ENCODE data around the gene REPIN1. TPM values are rescaled to one million over a fixed set of nuclear protein-coding genes. Genes with fewer than 3 reads are reported as not detected.

The REPIN1 gene
- polyA plus RNA-seq, 1 of the 3 experiments (the other 2 are of a cell fraction): 91.6 TPM

- TF ChIP-seq REST (IDR thresholded peaks at IDR 0.05; ENCODE audit: low read depth, low read length): no peak
- TF ChIP-seq MAX (IDR thresholded peaks at IDR 0.05; ENCODE audit: low read depth): no peak
- no peak for TF ChIP-seq NRF1 (IDR thresholded peaks at IDR 0.05; ENCODE audit: low read depth, low read length)
- no peak for TF ChIP-seq GATA2 (CRISPR knock-in tag; IDR thresholded peaks at IDR 0.05)
- no peak for TF ChIP-seq USF1 (IDR thresholded peaks at IDR 0.05; ENCODE audit: borderline replicate concordance, low read depth)
- no peak for TF ChIP-seq FOSL2 (IDR thresholded peaks at IDR 0.05; ENCODE audit: borderline replicate concordance, low read depth)
- no peak for TF ChIP-seq NFIC (IDR thresholded peaks at IDR 0.05; ENCODE audit: borderline replicate concordance)
These were observed 32.8 kb downstream of the REPIN1 start (continued) for GRCh38 chr7:150401424-150401790.

GRCh38 chr7:150401861-150402631 is 33.4 kb downstream of the REPIN1 start:
- no peaks in the 10 kb centered on the region for H3K27me3 ChIP-seq (ENCODE audit: insufficient read depth)
- no peaks in the 10 kb centered on the region for H3K79me2 ChIP-seq (ENCODE audit: insufficient read depth)
- POLR2A ChIA-PET: interaction anchor here (0.7 to 2.8 kb wide), 2 partner anchors 31 to 33 kb away, joined by 3 to 10 read pairs; partner anchors contain the start of gene REPIN1
- no peak overlapping the region for H3K4me2 ChIP-seq
- no peak overlapping the region for H2AFZ ChIP-seq (ENCODE audit: low read depth)
- CTCF ChIA-PET: interaction anchor here (0.6 to 1.8 kb wide), 5 partner anchors 10 to 588 kb away, joined by 3 to 7 read pairs (median 3); no protein-coding TSS in a partner anchor
- no peaks in the 10 kb centered on the region for H3K9me2 ChIP-seq
- 97% methylated on average over 7 of the region's 7 CpGs for WGBS (ENCODE audit: low lambda C conversion rate)
- peaks cover 0 to 14% of the 10 kb centered on the region in 2 experiments for H3K36me3 ChIP-seq (replicated peaks in 1 of 2; ENCODE audit: control insufficient read depth in 1 of 2, insufficient read depth in 2 of 2, low read length in 1 of 2)
- peaks cover 15 to 43% of the 10 kb centered on the region in 2 experiments for H3K4me1 ChIP-seq (ENCODE audit: control insufficient read depth in 1 of 2, insufficient read depth in 2 of 2, low read depth in 1 of 2, low read length in 1 of 2)
- no peak for TF ChIP-seq SIN3A (IDR thresholded peaks at IDR 0.05; ENCODE audit: borderline replicate concordance, low read depth, low read length)
- TF ChIP-seq PBX3 (IDR thresholded peaks at IDR 0.05): no peak
- TF ChIP-seq TCF12 (IDR thresholded peaks at IDR 0.05): no peak
- TF ChIP-seq MAX (IDR thresholded peaks at IDR 0.05; ENCODE audit: low read depth): no peak
- TF ChIP-seq GATA2 (CRISPR knock-in tag; IDR thresholded peaks at IDR 0.05): no peak
- no peak for TF ChIP-seq EZH2phosphoT487 (IDR thresholded peaks at IDR 0.05; ENCODE audit: borderline replicate concordance, low read depth)
- no peak for TF ChIP-seq JUND (IDR thresholded peaks at IDR 0.05)
- no peak for TF ChIP-seq ZBTB33 (IDR thresholded peaks at IDR 0.05; ENCODE audit: borderline replicate concordance, low read depth)
- TF ChIP-seq RCOR1 (IDR thresholded peaks at IDR 0.05; ENCODE audit: low read length): no peak
- TF ChIP-seq GABPA (IDR thresholded peaks at IDR 0.05; ENCODE audit: low read depth): no peak
- no peak for TF ChIP-seq MXI1 (IDR thresholded peaks at IDR 0.05; ENCODE audit: low read depth, low read length)
- TF ChIP-seq RFX5 (IDR thresholded peaks at IDR 0.05; ENCODE audit: low read length): no peak
- TF ChIP-seq TEAD4 (IDR thresholded peaks at IDR 0.05; ENCODE audit: borderline replicate concordance, insufficient read depth): no peak
- TF ChIP-seq RXRA (IDR thresholded peaks at IDR 0.05; ENCODE audit: borderline replicate concordance, low read depth): no peak
- no peak for TF ChIP-seq IRF3 (IDR thresholded peaks at IDR 0.05; ENCODE audit: low read depth, low read length)
- TF ChIP-seq MEF2A (IDR thresholded peaks at IDR 0.05; ENCODE audit: borderline replicate concordance, low read depth): no peak
- no peak for DNase-seq
- H4K20me1 ChIP-seq (ENCODE audit: insufficient read depth): no peaks in the 10 kb centered on the region
- H3K4me3 ChIP-seq (ENCODE audit: low read depth in 2 of 2, low read length in 1 of 2): no peak overlapping the region
- H3F3A ChIP-seq (replicated peaks; ENCODE audit: insufficient read depth): peaks cover 9% of the 10 kb centered on the region
- no peaks in the 10 kb centered on the region for H3K9me3 ChIP-seq
- H3K9ac ChIP-seq: no peak overlapping the region
- H3K27ac ChIP-seq (ENCODE audit: low read depth in 2 of 2, low read length in 1 of 2): no peak overlapping the region
